HFFc6 (cell line): Measurements from ENCODE around the gene AUTS2. TPM values are rescaled to one million over a fixed set of nuclear protein-coding genes. Genes with fewer than 3 reads are reported as not detected.

Experiments used
- DNase-seq: peaks from one replicate; pipeline ENCODE4 v3.0.0-alpha.2; 2018
- H3K27ac Mint-ChIP-seq: 2 replicates; pipeline ENCODE4 v1.8.0; 2020; ENCODE audit warnings: mild to moderate bottlenecking, mixed read lengths
- H3K27me3 Mint-ChIP-seq: 2 replicates; pipeline ENCODE4 v1.8.0; 2021; ENCODE audit warnings: mild to moderate bottlenecking, moderate library complexity, mixed read lengths; ENCODE audit not compliant: insufficient read depth
- H3K36me3 Mint-ChIP-seq: 2 replicates; pipeline ENCODE4 v1.8.0; 2021; ENCODE audit warnings: low read depth, mixed read lengths
- H3K4me1 Mint-ChIP-seq: 2 replicates; pipeline ENCODE4 v1.8.0; 2020; ENCODE audit warnings: low read depth, mixed read lengths
- H3K4me3 Mint-ChIP-seq: 2 replicates; pipeline ENCODE4 v1.8.0; 2020; ENCODE audit warnings: mild to moderate bottlenecking, moderate library complexity, mixed read lengths
- H3K9me3 Mint-ChIP-seq: 2 replicates; pipeline ENCODE4 v1.8.0; 2020; ENCODE audit warnings: mild to moderate bottlenecking, mixed read lengths
- CTCF ChIP-seq: fragments of 200-600 bp; sonication (generic); IDR thresholded peaks from 2 replicates; pipeline ENCODE4 v1.5.0; 2021; ENCODE audit warnings: antibody characterized with exemption, mild to moderate bottlenecking
- total RNA-seq, 6 experiments: library from RNA; stranded (reverse); fragmentation: NEBNext Ultra II Directional; extraction: Animal tissue kit (Norgen Biotek cat#: 25700); gene quantifications; 2 replicates in 1 of 6; 3 replicates in 5 of 6; pipeline ENCODE4 v1.2.3, GENCODE V29; 2021

The AUTS2 gene
- total RNA-seq, 6 experiments from 2014 or later, result 0.02 to 0.19 (median 0.16) TPM; not detected in 2

DNA sequence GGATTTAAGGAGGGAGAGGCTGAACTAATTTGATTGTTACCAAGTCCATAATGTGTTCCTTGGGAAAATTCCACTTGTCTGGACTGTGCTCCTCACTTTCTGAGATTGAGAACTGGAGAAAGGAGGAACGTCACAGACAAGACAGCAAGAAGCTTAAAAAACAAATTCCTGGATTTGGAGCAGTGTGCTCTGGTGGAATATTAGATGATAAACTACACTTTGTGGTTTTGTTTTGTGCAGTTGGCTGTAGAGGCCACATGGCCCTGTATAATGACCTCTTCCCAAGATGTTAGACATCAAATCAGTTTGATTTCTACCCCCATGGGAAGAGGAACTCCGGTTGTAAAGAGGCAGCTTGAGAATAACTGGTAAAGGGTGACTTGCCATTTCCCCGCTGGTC is 1112.4 kb downstream of the AUTS2 start:
- Mint-ChIP-seq H3K27me3 (peaks cover 1% of the 10 kb centered on the region; the same call in 1 of the 2 replicates), H3K36me3 (no peaks in the 10 kb centered on the region), H3K4me3 (no peak overlapping the region), H3K27ac (no peak overlapping the region), H3K4me1 (no peaks in the 10 kb centered on the region), H3K9me3 (peaks cover 38% of the 10 kb centered on the region)
- DNase-seq, result no peak
- no peak for TF ChIP-seq CTCF

DNA sequence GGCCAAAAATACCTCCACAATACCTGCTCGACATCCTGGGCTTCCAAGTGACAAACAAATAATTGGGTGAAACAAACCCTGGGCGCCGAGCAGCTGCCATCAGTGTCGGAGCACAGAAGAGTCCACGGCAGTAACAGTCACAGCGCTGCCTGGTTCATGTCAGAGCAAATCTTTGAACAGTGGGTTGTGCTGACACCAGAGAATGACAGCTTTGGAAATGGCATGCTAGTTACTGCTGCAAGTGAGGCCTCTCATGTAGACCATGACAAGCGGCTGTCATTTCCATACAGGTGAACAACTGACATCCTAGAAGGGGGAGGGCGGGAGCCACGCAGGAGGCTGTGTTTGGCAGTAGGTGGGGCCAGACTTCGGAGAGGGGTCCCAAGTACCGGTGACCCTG is 1113.2 kb downstream of the AUTS2 start:
- DNase-seq, result no peak
- H3K9me3 Mint-ChIP-seq, result peaks cover 43% of the 10 kb centered on the region
- no peak for TF ChIP-seq CTCF
- H3K27me3 Mint-ChIP-seq, result no peaks in the 10 kb centered on the region
- H3K36me3 Mint-ChIP-seq, result no peaks in the 10 kb centered on the region
- no peak overlapping the region for H3K27ac Mint-ChIP-seq
- H3K4me3 Mint-ChIP-seq, result no peak overlapping the region
- H3K4me1 Mint-ChIP-seq, result no peaks in the 10 kb centered on the region

DNA sequence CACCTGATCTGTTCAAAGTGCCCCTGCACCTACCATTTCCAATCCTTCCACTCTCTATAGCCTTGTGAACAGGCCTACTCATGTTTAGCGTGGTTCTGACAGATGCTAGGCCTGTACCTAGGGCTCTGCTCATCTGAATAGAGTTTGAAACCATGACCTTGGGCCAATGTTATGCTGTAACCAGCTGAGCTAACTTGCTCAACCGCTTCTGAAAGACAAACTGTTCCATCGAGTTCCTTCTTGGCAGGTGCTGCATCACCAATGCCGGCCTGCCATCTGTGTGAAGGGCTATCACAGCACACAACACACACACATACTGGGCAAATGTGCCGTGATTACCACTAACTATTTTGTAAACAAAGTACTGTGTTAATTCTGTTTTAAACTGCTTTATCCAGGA is 1114.7 kb downstream of the AUTS2 start:
- no peak for TF ChIP-seq CTCF
- DNase-seq, result no peak
- Mint-ChIP-seq H3K27ac (no peak overlapping the region), H3K36me3 (no peaks in the 10 kb centered on the region), H3K27me3 (no peaks in the 10 kb centered on the region), H3K4me1 (no peaks in the 10 kb centered on the region), H3K9me3 (peaks cover 50% of the 10 kb centered on the region), H3K4me3 (no peak overlapping the region)

DNA sequence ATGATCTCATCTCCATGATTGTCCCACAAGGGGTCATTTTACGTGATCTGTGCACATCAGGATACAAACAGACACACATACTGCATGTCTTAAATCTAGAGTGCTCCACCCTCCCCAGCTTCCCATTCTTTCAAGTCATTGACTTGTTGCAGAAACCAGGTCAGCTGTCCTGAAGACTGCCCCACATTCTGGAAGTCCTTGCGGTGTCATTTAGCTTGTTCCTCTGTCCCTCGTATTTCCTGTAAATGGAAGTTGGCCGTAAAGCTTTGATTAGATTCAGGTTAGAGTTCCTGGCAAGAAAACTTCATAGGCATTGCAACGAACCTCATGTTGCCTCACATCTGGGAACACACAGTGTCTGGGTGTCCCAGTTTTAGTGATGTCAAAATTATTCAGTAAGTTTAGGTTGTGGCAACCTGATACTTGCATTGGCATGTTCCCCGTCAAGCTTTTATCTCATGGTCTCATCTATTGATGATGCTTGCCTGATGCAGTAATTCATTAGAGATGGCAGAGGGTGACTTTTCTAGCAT is 1116.3 kb downstream of the AUTS2 start:
- Mint-ChIP-seq H3K9me3 (peaks cover 58% of the 10 kb centered on the region), H3K27me3 (no peaks in the 10 kb centered on the region), H3K4me1 (no peaks in the 10 kb centered on the region), H3K4me3 (no peak overlapping the region), H3K36me3 (no peaks in the 10 kb centered on the region), H3K27ac (no peak overlapping the region)
- TF ChIP-seq CTCF, result no peak
- DNase-seq, result no peak

DNA sequence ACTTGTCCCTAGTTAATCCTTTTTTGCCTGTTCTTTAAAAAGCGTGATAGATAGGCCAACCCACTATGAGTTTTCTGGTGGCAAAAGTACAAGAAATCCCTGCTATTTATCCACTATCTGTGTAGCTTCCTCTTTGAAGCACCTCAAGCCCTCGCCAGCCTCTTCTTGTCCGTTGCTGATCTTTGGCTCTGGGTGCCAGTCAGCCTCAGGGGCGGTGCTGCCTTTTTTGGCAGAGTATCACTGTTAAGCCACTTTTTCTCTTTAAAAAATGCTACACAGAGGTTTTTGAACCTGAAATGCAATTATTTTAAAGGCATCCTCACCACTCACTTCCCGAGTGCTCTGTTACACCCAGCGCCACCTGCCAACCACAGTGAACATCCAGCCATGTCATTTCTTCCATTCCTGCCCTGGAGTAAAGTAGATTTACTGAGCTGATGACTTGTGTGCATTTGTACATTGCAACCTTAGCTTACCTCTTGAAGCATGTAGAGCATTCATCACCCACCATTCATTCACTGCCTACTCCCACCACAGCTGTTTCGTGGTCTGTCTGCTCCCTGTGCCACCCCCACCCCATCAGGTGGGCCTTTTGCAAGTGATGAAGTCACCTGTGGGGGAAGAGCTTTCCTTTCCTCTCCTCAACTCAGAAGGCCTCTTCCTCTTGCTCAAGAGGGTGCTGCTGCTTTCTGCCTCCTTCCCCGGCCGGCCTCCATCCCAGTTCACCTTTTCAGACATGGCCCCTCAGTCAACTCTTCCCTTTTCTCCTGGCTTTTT is 1119.5 kb downstream of the AUTS2 start:
- Mint-ChIP-seq H3K36me3 (no peaks in the 10 kb centered on the region), H3K4me1 (no peaks in the 10 kb centered on the region), H3K4me3 (no peak overlapping the region), H3K27me3 (no peaks in the 10 kb centered on the region), H3K9me3 (peaks cover 58% of the 10 kb centered on the region), H3K27ac (no peak overlapping the region)
- TF ChIP-seq CTCF, result no peak
- no peak for DNase-seq
